T-helper 17 cell (primary cell): Measurements from ENCODE around the gene ELFN1. TPM values are rescaled to one million over a fixed set of nuclear protein-coding genes. Genes with fewer than 3 reads are reported as not detected.
"Not testable (repeated sequence)": the region's sequence is repeated elsewhere in the genome, so short reads cannot be mapped to it uniquely, and the experiment has no call there.

Experiments used
- ATAC-seq: fragments of 150-1000 bp; cut with Tn5 transposase; 2 replicates; pipeline ENCODE4 v1.10.0; 2021; ENCODE audit warnings: mild to moderate bottlenecking, moderate library complexity
- DNase-seq, 3 donors: peaks; one replicate each; pipeline versions ENCODE4 v3.0.0 to v3.0.0-alpha.2; 2020 to 2021
- H3K9me3 ChIP-seq: one replicate; pipeline ENCODE4 v1.7.0; 2013; ENCODE audit warnings: low read length, mild to moderate bottlenecking; ENCODE audit not compliant: control insufficient read depth, poor library complexity, severe bottlenecking
- H3K27ac Mint-ChIP-seq: one replicate; pipeline ENCODE4 v1.8.0; 2022; ENCODE audit warnings: mild to moderate bottlenecking, moderate library complexity, mixed read lengths
- H3K27me3 Mint-ChIP-seq: one replicate; pipeline ENCODE4 v1.8.0; 2022; ENCODE audit warnings: mixed read lengths
- H3K36me3 Mint-ChIP-seq: one replicate; pipeline ENCODE4 v1.8.0; 2022; ENCODE audit warnings: low read depth, mixed read lengths
- H3K4me1 Mint-ChIP-seq: one replicate; pipeline ENCODE4 v1.8.0; 2022; ENCODE audit warnings: mild to moderate bottlenecking, mixed read lengths
- H3K4me3 Mint-ChIP-seq: one replicate; pipeline ENCODE4 v1.8.0; 2022; ENCODE audit warnings: mild to moderate bottlenecking, moderate library complexity, mixed read lengths
- total RNA-seq, 4 donors: library from RNA in 2 of 4; stranded (reverse) in 2 of 4; gene quantifications; one replicate each; pipeline ENCODE4 v1.2.3 and lab custom pipeline; 2022 to 2026

ELFN1 gene
- total RNA-seq, 2 donors from 2014 or later: not detected

DNA sequence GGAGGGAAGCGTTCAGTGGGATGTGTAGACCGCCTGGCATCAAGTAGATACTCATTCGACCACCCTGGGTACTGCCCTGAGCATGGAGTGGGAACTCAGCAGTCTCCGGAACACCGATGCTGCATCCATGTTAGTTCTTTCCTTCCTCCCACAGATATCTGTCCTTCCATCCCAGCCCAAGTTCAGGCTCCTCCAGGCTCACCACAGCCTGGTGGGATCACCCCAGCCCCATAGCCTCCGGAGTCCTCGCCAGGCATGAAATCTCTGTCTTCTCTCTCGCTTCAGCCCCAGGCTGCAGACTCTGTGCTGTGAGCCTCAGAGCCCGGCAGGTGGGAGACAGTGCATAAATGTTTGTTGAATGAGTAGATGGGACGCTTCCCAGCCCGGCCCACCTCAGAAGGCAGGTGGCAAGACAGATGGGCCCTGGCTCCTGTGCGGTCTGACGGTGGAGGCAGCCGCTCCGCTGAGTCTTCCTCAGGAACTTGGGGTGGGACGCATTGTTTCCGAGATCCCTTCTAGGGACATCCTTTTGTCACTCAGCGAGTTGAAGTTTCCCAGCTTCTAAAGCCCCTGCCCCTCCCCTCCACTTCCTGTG lies 42.9 kb downstream of the ELFN1 start:
- peaks cover 4% of the 10 kb centered on the region for H3K9me3 ChIP-seq
- ATAC-seq (no peak), DNase-seq (no peak)
- Mint-ChIP-seq H3K4me3 (no peak overlapping the region), H3K36me3 (peaks cover 4% of the 10 kb centered on the region), H3K27ac (no peak overlapping the region), H3K27me3 (peaks cover 35% of the 10 kb centered on the region), H3K4me1 (peaks cover 9% of the 10 kb centered on the region)

- ATAC-seq (no peak), DNase-seq (no peak)
- no peak overlapping the region for H3K4me3 Mint-ChIP-seq
- H3K4me1 Mint-ChIP-seq: peaks cover 9% of the 10 kb centered on the region
- H3K27ac Mint-ChIP-seq: no peak overlapping the region
- H3K9me3 ChIP-seq: peaks cover 4% of the 10 kb centered on the region
- H3K36me3 Mint-ChIP-seq: peaks cover 4% of the 10 kb centered on the region
- H3K27me3 Mint-ChIP-seq: peaks cover 30% of the 10 kb centered on the region
Observed at GRCh38 chr7:1713502-1714484, 43.7 kb downstream of the ELFN1 start.

- peaks cover 28% of the 10 kb centered on the region for H3K27me3 Mint-ChIP-seq
- no peak for DNase-seq
- ATAC-seq: no peak
- peaks cover 9% of the 10 kb centered on the region for H3K4me1 Mint-ChIP-seq
- H3K9me3 ChIP-seq: peaks cover 2% of the 10 kb centered on the region
- no peak overlapping the region for H3K27ac Mint-ChIP-seq
- peaks cover 4% of the 10 kb centered on the region for H3K36me3 Mint-ChIP-seq
- H3K4me3 Mint-ChIP-seq: no peak overlapping the region
Observed at GRCh38 chr7:1714583-1715330, 44.7 kb downstream of the ELFN1 start.

DNA sequence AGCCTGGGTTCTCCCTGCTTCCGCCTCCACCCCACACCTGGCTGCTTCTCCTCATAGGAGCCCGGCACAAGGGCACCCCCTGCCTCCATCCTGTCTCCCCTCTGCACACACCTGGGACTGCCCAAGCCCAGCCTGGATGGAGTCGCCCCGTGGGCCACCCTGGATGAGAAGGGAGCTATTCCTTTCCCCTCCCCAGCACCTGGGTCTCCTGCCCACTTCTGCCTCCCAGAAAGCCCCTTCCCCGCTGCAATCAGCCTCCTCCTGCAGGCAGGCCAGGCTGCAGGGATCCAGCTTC lies 45.2 kb downstream of the ELFN1 start:
- Mint-ChIP-seq H3K27ac (no peak overlapping the region), H3K4me3 (no peak overlapping the region), H3K4me1 (peaks cover 9% of the 10 kb centered on the region), H3K27me3 (peaks cover 28% of the 10 kb centered on the region), H3K36me3 (peaks cover 4% of the 10 kb centered on the region)
- H3K9me3 ChIP-seq: no peaks in the 10 kb centered on the region
- DNase-seq: no peak
- no peak for ATAC-seq

- no peaks in the 10 kb centered on the region for H3K9me3 ChIP-seq
- DNase-seq (no peak), ATAC-seq (no peak)
- H3K4me1 Mint-ChIP-seq: peaks cover 9% of the 10 kb centered on the region
- H3K4me3 Mint-ChIP-seq: no peak overlapping the region
- no peak overlapping the region for H3K27ac Mint-ChIP-seq
- peaks cover 4% of the 10 kb centered on the region for H3K36me3 Mint-ChIP-seq
- H3K27me3 Mint-ChIP-seq: peaks cover 28% of the 10 kb centered on the region
Observed at GRCh38 chr7:1715671-1716074, 45.6 kb downstream of the ELFN1 start.

GRCh38 chr7:1716263-1717094 lies 46.4 kb downstream of the ELFN1 start:
- DNase-seq (no peak), ATAC-seq (peak; percentile 27)
- Mint-ChIP-seq H3K36me3 (peaks cover 4% of the 10 kb centered on the region), H3K27me3 (peaks cover 28% of the 10 kb centered on the region), H3K4me1 (peaks cover 9% of the 10 kb centered on the region), H3K4me3 (peak overlapping the region; percentile 60), H3K27ac (peak overlapping the region; percentile 39)
- H3K9me3 ChIP-seq: no peaks in the 10 kb centered on the region

DNA sequence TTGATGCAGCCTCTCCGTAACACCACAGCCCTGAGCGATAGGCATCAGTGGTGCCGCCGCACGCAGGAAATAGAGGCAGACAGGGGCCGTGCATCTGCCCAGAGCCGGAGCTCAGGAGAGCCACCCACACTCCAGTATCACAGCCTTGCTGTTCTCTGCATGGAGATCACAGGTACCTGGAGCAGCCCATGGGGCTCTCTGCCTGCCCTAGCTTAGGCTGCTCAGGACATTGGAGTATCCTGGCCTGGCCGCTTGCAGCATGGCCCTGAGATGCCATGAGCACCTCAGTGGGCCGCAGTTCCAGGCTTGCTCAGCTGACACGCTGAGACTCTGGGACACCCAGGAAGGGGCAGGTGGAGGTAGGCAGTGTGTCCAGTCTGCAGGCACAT lies 47.0 kb downstream of the ELFN1 start:
- no peak for DNase-seq
- H3K27ac Mint-ChIP-seq: no peak overlapping the region
- peak; percentile 51 for ATAC-seq
- peaks cover 9% of the 10 kb centered on the region for H3K4me1 Mint-ChIP-seq
- peaks cover 4% of the 10 kb centered on the region for H3K36me3 Mint-ChIP-seq
- H3K27me3 Mint-ChIP-seq: peaks cover 28% of the 10 kb centered on the region
- peak overlapping the region; percentile 60 for H3K4me3 Mint-ChIP-seq
- no peaks in the 10 kb centered on the region for H3K9me3 ChIP-seq

DNA sequence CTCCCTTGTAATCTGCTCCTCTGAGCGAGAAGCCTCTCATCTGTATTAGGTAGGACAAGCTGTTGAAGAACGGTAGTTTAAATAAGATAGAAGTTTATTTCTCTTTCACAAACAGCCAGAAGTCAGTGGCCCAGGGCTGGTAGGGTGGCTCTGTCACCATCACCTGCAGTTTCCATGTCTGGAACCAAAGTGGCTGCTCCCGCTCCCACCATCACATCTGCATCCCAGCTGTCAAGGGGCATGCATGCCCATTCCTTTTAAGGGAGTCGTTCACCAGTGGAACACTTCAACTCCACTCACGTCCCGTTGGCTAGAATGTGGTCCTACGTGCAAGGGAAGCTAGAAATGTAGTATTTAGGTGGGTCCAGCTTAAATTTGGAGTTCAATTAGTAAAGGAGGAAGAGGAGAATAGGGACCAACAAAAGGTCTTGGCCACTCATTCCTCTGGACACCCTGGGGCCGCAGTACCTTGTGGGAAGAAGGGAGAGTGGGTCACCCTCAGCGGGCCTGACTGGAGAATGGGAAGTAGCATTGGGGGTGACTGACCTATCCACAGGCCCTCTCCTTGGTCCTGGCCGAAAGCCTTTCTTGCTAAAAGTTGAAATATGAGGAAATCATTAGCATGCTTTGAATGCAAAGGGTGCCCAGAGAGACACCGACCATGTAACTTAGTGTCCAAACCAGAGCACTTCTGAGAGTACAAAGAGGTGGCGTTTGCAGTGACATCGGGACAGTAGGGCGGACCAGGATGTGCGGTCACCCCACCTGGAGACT lies 48.0 kb downstream of the ELFN1 start:
- DNase-seq (no peak), ATAC-seq (no peak)
- H3K4me3 Mint-ChIP-seq: no peak overlapping the region
- H3K9me3 ChIP-seq: no peaks in the 10 kb centered on the region
- peaks cover 28% of the 10 kb centered on the region for H3K27me3 Mint-ChIP-seq
- H3K4me1 Mint-ChIP-seq: peaks cover 9% of the 10 kb centered on the region
- no peak overlapping the region for H3K27ac Mint-ChIP-seq
- H3K36me3 Mint-ChIP-seq: peaks cover 4% of the 10 kb centered on the region

- not testable (repeated sequence) for H3K4me1 Mint-ChIP-seq, H3K9me3 ChIP-seq, ATAC-seq, H3K4me3 Mint-ChIP-seq, DNase-seq, H3K27ac Mint-ChIP-seq, H3K36me3 Mint-ChIP-seq
- H3K27me3 Mint-ChIP-seq: peaks cover 27% of the 10 kb centered on the region
Observed at GRCh38 chr7:1718850-1719249, 48.8 kb downstream of the ELFN1 start.

DNA sequence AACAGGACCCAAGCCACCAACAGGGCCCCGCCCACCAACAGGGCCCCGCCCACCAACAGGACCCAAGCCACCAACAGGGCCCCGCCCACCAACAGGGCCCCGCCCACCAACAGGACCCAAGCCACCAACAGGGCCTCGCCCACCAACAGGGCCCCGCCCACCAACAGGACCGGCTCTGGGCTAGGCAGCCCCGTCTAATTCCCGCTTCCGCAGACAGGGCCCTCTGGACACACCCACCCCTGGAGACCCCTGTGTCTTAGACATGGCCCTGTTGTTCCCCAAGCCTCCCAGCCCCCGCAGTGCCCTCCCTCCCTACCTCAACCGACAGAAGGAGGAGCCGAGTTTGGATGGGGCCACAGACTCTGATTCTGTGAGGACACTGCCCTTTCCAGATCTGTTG lies 49.2 kb downstream of the ELFN1 start:
- not testable (repeated sequence) for H3K27ac Mint-ChIP-seq, H3K4me3 Mint-ChIP-seq, ATAC-seq, H3K36me3 Mint-ChIP-seq, H3K4me1 Mint-ChIP-seq, H3K9me3 ChIP-seq, DNase-seq
- peaks cover 23% of the 10 kb centered on the region for H3K27me3 Mint-ChIP-seq

GRCh38 chr7:1719913-1720312 lies 49.8 kb downstream of the ELFN1 start:
- Mint-ChIP-seq H3K36me3 (peaks cover 4% of the 10 kb centered on the region), H3K27me3 (peaks cover 23% of the 10 kb centered on the region), H3K4me3 (no peak overlapping the region), H3K27ac (no peak overlapping the region), H3K4me1 (peaks cover 9% of the 10 kb centered on the region)
- no peak for DNase-seq
- no peaks in the 10 kb centered on the region for H3K9me3 ChIP-seq
- ATAC-seq: no peak

DNA sequence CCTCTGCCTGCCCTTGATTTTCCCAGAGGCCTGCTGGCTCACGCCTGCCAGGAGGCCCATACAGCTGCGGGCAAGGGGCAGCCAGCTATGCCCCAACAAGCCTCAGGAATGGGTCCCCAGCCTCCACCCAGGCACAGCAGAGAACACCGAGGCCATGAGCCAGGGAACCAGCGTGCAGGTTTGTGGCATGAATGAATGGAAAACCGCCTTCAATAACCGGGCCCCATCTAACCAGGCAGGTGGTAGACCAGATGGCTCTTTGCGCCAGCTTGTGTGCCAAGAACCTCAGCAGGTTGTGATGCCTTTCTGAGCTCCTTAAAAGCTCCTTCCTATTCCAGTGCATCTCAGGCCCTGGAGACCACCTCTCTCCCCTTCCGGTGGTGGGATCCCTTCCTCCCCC lies 50.2 kb downstream of the ELFN1 start:
- no peaks in the 10 kb centered on the region for H3K9me3 ChIP-seq
- Mint-ChIP-seq H3K27ac (no peak overlapping the region), H3K4me1 (peaks cover 8% of the 10 kb centered on the region), H3K4me3 (no peak overlapping the region), H3K27me3 (peaks cover 20% of the 10 kb centered on the region), H3K36me3 (peaks cover 3% of the 10 kb centered on the region)
- ATAC-seq (no peak), DNase-seq (no peak)
